ENCODE data around the gene RAX.

RAX gene

DNA sequence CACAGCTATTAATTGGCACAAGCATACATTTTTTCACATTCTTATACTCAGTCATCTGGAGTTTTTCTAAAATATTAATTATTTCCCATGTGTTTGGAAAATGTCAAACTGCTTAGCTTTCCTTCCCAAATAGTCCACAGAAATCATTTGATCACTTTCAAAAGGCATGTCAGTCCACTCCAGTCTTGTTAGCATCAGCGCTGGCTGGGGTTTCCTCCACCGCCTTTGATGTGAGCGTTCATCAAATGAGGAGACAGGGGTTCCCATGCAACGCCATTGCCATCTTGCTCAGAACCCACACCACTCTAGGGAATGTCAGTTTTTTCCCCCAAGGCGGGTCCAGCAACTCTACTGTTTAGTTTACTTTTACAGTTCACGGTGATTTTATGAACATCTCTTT, 13.1 kb upstream of the RAX start:
- Histone ChIP-seq H3K4me1 (ENCODE audit: control insufficient read depth, insufficient read depth, low read length) (no peaks in the 10 kb centered on the region), H3K36me3 (ENCODE audit: control insufficient read depth in 2 of 2, insufficient read depth in 1 of 2, low read length in 2 of 2) (no peaks in the 10 kb centered on the region; a peak in 1 of 3 replicates), H3K4me3 (ENCODE audit: low read depth, low read length) (no peak overlapping the region), H3K9me3 (ENCODE audit: control insufficient read depth, insufficient read depth, low read depth, low read length) (no peaks in the 10 kb centered on the region), H3K27ac (ENCODE audit: extremely low read depth, low read depth, low read length) (no peak overlapping the region)
- ChIA-PET CTCF (interaction anchor here (0.7 to 2.1 kb wide), 6 partner anchors 10 to 116 kb away, joined by 3 to 8 read pairs (median 6); partner anchors contain the start of gene RAX), POLR2A (interaction anchor here (1.1 kb wide), 1 partner anchor 21 kb away, joined by 3 read pairs; no protein-coding TSS in a partner anchor)
- TF ChIP-seq, protein P1, sequence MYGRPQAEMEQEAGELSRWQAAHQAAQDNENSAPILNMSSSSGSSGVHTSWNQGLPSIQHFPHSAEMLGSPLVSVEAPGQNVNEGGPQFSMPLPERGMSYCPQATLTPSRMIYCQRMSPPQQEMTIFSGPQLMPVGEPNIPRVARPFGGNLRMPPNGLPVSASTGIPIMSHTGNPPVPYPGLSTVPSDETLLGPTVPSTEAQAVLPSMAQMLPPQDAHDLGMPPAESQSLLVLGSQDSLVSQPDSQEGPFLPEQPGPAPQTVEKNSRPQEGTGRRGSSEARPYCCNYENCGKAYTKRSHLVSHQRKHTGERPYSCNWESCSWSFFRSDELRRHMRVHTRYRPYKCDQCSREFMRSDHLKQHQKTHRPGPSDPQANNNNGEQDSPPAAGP (tag by site-specific recombination; IDR thresholded peaks at IDR 0.05) = no peak
- TF ChIP-seq SP7 (tag by site-specific recombination; IDR thresholded peaks at IDR 0.05) = no peak
- TF ChIP-seq ZNF785 (tag by site-specific recombination; IDR thresholded peaks at IDR 0.05) = no peak
- TF ChIP-seq WT1 (tag by site-specific recombination; IDR thresholded peaks at IDR 0.05) = no peak
- no peak for TF ChIP-seq SALL2 (tag by site-specific recombination; IDR thresholded peaks at IDR 0.05; ENCODE audit: borderline replicate concordance)
- no peak for TF ChIP-seq ZBTB20 (tag by site-specific recombination; IDR thresholded peaks at IDR 0.05)
- TF ChIP-seq, protein P2, sequence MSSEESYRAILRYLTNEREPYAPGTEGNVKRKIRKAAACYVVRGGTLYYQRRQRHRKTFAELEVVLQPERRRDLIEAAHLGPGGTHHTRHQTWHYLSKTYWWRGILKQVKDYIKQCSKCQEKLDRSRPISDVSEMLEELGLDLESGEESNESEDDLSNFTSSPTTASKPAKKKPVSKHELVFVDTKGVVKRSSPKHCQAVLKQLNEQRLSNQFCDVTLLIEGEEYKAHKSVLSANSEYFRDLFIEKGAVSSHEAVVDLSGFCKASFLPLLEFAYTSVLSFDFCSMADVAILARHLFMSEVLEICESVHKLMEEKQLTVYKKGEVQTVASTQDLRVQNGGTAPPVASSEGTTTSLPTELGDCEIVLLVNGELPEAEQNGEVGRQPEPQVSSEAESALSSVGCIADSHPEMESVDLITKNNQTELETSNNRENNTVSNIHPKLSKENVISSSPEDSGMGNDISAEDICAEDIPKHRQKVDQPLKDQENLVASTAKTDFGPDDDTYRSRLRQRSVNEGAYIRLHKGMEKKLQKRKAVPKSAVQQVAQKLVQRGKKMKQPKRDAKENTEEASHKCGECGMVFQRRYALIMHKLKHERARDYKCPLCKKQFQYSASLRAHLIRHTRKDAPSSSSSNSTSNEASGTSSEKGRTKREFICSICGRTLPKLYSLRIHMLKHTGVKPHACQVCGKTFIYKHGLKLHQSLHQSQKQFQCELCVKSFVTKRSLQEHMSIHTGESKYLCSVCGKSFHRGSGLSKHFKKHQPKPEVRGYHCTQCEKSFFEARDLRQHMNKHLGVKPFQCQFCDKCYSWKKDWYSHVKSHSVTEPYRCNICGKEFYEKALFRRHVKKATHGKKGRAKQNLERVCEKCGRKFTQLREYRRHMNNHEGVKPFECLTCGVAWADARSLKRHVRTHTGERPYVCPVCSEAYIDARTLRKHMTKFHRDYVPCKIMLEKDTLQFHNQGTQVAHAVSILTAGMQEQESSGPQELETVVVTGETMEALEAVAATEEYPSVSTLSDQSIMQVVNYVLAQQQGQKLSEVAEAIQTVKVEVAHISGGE (tag by site-specific recombination; conservative IDR thresholded peaks at IDR 0.05; ENCODE audit: low read depth) = no peak
- TF ChIP-seq ZNF830 (tag by site-specific recombination; IDR thresholded peaks at IDR 0.05; ENCODE audit: low read depth) = no peak
- TF ChIP-seq, protein P3, sequence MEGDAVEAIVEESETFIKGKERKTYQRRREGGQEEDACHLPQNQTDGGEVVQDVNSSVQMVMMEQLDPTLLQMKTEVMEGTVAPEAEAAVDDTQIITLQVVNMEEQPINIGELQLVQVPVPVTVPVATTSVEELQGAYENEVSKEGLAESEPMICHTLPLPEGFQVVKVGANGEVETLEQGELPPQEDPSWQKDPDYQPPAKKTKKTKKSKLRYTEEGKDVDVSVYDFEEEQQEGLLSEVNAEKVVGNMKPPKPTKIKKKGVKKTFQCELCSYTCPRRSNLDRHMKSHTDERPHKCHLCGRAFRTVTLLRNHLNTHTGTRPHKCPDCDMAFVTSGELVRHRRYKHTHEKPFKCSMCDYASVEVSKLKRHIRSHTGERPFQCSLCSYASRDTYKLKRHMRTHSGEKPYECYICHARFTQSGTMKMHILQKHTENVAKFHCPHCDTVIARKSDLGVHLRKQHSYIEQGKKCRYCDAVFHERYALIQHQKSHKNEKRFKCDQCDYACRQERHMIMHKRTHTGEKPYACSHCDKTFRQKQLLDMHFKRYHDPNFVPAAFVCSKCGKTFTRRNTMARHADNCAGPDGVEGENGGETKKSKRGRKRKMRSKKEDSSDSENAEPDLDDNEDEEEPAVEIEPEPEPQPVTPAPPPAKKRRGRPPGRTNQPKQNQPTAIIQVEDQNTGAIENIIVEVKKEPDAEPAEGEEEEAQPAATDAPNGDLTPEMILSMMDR (tag by site-specific recombination; IDR thresholded peaks at IDR 0.05) = no peak
- no peak for TF ChIP-seq ZNF596 (tag by site-specific recombination; IDR thresholded peaks at IDR 0.05)
- TF ChIP-seq, protein P4, sequence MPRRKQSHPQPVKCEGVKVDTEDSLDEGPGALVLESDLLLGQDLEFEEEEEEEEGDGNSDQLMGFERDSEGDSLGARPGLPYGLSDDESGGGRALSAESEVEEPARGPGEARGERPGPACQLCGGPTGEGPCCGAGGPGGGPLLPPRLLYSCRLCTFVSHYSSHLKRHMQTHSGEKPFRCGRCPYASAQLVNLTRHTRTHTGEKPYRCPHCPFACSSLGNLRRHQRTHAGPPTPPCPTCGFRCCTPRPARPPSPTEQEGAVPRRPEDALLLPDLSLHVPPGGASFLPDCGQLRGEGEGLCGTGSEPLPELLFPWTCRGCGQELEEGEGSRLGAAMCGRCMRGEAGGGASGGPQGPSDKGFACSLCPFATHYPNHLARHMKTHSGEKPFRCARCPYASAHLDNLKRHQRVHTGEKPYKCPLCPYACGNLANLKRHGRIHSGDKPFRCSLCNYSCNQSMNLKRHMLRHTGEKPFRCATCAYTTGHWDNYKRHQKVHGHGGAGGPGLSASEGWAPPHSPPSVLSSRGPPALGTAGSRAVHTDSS (tag by site-specific recombination; IDR thresholded peaks at IDR 0.05) = no peak
- TF ChIP-seq ZNF214 (tag by site-specific recombination; IDR thresholded peaks at IDR 0.05; ENCODE audit: borderline replicate concordance) = no peak
- TF ChIP-seq, protein P5, sequence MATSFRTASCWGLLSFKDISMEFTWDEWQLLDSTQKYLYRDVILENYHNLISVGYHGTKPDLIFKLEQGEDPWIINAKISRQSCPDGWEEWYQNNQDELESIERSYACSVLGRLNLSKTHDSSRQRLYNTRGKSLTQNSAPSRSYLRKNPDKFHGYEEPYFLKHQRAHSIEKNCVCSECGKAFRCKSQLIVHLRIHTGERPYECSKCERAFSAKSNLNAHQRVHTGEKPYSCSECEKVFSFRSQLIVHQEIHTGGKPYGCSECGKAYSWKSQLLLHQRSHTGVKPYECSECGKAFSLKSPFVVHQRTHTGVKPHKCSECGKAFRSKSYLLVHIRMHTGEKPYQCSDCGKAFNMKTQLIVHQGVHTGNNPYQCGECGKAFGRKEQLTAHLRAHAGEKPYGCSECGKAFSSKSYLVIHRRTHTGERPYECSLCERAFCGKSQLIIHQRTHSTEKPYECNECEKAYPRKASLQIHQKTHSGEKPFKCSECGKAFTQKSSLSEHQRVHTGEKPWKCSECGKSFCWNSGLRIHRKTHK (tag by site-specific recombination; IDR thresholded peaks at IDR 0.05) = no peak
- TF ChIP-seq, protein P6, sequence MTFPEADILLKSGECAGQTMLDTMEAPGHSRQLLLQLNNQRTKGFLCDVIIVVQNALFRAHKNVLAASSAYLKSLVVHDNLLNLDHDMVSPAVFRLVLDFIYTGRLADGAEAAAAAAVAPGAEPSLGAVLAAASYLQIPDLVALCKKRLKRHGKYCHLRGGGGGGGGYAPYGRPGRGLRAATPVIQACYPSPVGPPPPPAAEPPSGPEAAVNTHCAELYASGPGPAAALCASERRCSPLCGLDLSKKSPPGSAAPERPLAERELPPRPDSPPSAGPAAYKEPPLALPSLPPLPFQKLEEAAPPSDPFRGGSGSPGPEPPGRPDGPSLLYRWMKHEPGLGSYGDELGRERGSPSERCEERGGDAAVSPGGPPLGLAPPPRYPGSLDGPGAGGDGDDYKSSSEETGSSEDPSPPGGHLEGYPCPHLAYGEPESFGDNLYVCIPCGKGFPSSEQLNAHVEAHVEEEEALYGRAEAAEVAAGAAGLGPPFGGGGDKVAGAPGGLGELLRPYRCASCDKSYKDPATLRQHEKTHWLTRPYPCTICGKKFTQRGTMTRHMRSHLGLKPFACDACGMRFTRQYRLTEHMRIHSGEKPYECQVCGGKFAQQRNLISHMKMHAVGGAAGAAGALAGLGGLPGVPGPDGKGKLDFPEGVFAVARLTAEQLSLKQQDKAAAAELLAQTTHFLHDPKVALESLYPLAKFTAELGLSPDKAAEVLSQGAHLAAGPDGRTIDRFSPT (tag by site-specific recombination; IDR thresholded peaks at IDR 0.05) = no peak
- TF ChIP-seq BCL11A (tag by site-specific recombination; IDR thresholded peaks at IDR 0.05; ENCODE audit: low read depth) = no peak
- TF ChIP-seq ZBTB17 (tag by site-specific recombination; IDR thresholded peaks at IDR 0.05) = no peak
- TF ChIP-seq ZNF610 (tag by site-specific recombination; IDR thresholded peaks at IDR 0.05; ENCODE audit: borderline replicate concordance) = no peak
- TF ChIP-seq ZNF837 (tag by site-specific recombination; IDR thresholded peaks at IDR 0.05) = no peak
- TF ChIP-seq ZNF624 (tag by site-specific recombination; IDR thresholded peaks at IDR 0.05) = no peak

Data from HEK293 (cell line).